Mammary epithelial cell (primary cell): Measurements from ENCODE around the gene NHERF1.

Experiments used
- EZH2 ChIP-seq: IDR thresholded peaks from 2 replicates; pipeline ENCODE4 v1.6.1; 2012; ENCODE audit warnings: low read length, inconsistent platforms, borderline replicate concordance
- TF ChIP-seq, protein P1 (sequence below), 2 donors: IDR thresholded peaks in 1 of 2; conservative IDR thresholded peaks in 1 of 2; 2 replicates each; pipeline ENCODE4 v1.5.1; 2011 to 2012; ENCODE audit warnings: inconsistent platforms in 2 of 2, low read length in 2 of 2, mild to moderate bottlenecking in 2 of 2, control low read depth in 1 of 2, low read depth in 1 of 2; ENCODE audit not compliant: insufficient read depth in 1 of 2; ENCODE audit errors: extremely low read depth in 1 of 2

DNA sequence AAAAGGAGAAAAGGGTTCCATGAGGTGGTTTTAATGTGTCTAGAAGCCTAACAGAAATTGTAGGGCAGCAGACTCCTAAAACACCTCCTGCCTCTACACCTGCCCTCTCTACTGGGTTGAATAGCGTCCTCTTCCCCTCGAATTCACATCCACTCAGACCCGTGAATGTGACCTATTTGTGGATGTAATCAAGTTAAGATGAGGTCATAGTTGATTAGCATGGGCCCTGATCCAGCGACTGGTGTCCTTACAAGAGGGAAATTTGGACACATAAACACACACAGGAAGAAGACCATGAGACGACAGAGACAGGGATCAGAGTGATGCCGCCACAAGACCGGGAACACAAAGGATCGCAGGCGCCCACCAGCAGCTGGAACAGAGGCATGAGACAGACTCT is 49.2 kb upstream of the NHERF1 start:
- TF ChIP-seq, protein P1, sequence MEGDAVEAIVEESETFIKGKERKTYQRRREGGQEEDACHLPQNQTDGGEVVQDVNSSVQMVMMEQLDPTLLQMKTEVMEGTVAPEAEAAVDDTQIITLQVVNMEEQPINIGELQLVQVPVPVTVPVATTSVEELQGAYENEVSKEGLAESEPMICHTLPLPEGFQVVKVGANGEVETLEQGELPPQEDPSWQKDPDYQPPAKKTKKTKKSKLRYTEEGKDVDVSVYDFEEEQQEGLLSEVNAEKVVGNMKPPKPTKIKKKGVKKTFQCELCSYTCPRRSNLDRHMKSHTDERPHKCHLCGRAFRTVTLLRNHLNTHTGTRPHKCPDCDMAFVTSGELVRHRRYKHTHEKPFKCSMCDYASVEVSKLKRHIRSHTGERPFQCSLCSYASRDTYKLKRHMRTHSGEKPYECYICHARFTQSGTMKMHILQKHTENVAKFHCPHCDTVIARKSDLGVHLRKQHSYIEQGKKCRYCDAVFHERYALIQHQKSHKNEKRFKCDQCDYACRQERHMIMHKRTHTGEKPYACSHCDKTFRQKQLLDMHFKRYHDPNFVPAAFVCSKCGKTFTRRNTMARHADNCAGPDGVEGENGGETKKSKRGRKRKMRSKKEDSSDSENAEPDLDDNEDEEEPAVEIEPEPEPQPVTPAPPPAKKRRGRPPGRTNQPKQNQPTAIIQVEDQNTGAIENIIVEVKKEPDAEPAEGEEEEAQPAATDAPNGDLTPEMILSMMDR (conservative IDR thresholded peaks at IDR 0.05 in 1 of 2, IDR thresholded peaks at IDR 0.05 in 1 of 2; ENCODE audit: extremely low read depth in 1 of 2, insufficient read depth in 1 of 2, low read depth in 1 of 2, low read length in 2 of 2): no peak
- TF ChIP-seq EZH2: no peak
